Activated gamma-delta T cell (primary cell): ENCODE results near the gene HOXD11.

Experiments used
- DNase-seq: peaks from one replicate; lab custom pipeline; 2025; lab: John Stamatoyannopoulos, UW

Gene HOXD11

GRCh38 chr2:176105078-176105729 is 1.9 kb upstream of the HOXD11 start:
- no peak for DNase-seq

GRCh38 chr2:176105730-176106580 is 1.1 kb upstream of the HOXD11 start:
- no peak for DNase-seq

- no peak for DNase-seq
These were observed 676 bp downstream of the HOXD11 start for GRCh38 chr2:176107731-176108181.

- DNase-seq: no peak
These were observed 2.3 kb downstream of the HOXD11 start for GRCh38 chr2:176109192-176109901.

- no peak for DNase-seq
These were observed 2.9 kb downstream of the HOXD11 start for GRCh38 chr2:176109946-176110345.

- DNase-seq: no peak
These were observed 3.6 kb downstream of the HOXD11 start for GRCh38 chr2:176110415-176111308.

- no peak for DNase-seq
These were observed 4.2 kb downstream of the HOXD11 start for GRCh38 chr2:176111309-176111663.

GRCh38 chr2:176111846-176112374 is 4.8 kb downstream of the HOXD11 start:
- DNase-seq: no peak

- no peak for DNase-seq
These were observed 5.6 kb downstream of the HOXD11 start for GRCh38 chr2:176112375-176113302.

- no peak for DNase-seq
These were observed 7.2 kb downstream of the HOXD11 start for GRCh38 chr2:176114120-176114929.

- no peak for DNase-seq
These were observed 8.0 kb downstream of the HOXD11 start for GRCh38 chr2:176114930-176115625.

- no peak for DNase-seq
These were observed 9.1 kb downstream of the HOXD11 start, which contains the start of gene HOXD10 for GRCh38 chr2:176115883-176116813. Gene HOXD10, plus strand, starts transcription at chr2:176116778. Its CDS starts 56 bp downstream, at chr2:176116834.

- DNase-seq: no peak
These were observed 10.2 kb downstream of the HOXD11 start for GRCh38 chr2:176117162-176117822.

GRCh38 chr2:176117823-176118371 is 10.8 kb downstream of the HOXD11 start:
- DNase-seq: no peak

GRCh38 chr2:176118601-176119339 is 11.7 kb downstream of the HOXD11 start:
- no peak for DNase-seq
